ENCODE data around the gene OSTM1.
A peak's percentile ranks its signal among the peaks of the same experiment; 100 is the strongest.

Gene OSTM1

DNA sequence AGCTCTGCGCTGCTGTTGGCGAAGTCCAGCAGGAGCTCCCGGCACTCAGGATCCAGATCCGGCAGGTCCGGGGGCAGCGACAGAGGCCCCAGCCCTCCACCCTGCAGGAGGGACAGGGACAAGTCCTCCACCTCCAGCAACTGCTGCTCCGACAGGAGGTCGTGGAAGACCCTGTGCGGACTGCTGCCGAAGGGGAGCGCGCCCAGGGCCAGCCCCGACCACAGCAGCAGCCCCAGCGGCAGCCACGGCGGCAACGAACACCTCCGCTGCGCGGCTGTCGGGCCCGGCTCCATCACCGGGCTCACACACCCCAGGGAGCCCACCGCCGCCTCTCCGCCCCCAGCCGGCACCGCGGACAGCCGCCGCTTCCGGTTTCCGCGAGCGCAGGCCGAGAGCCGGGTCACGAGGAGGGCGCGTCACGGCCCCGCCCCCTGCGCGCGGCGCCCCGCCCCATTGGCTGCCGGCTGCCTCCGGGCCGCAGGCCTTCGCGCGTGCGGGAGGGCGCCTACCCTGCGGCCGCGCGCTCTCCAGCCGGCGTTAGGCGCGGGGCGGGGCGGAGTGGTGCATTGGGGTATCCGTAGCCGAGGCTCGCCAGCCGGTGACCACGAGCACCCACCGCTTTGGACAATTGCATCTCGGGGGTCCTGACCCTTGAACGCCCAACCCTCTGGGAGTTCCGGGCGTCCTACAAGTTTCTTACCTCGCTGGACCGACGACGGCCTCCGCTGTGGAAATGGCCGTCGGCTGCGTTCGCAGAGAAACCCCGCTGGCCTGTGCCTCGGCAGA lies at the start of gene OSTM1:
TSS of gene OSTM1 (minus strand) at position 383 of the 786 bp plus-strand sequence. CDS start at position 293, 90 bp downstream.
- peak; percentile 95 for DNase-seq

GRCh38 chr6:108123946-108124345 lies 49.4 kb upstream of the OSTM1 start:
- DNase-seq: no peak

- no peak for DNase-seq
Observed at GRCh38 chr6:108123481-108123929, 49.0 kb upstream of the OSTM1 start.

- no peak for DNase-seq
Observed at GRCh38 chr6:108121612-108122011, 47.1 kb upstream of the OSTM1 start.

- DNase-seq: no peak
Observed at GRCh38 chr6:108120311-108120710, 45.8 kb upstream of the OSTM1 start.

GRCh38 chr6:108119769-108120141 lies 45.2 kb upstream of the OSTM1 start:
- DNase-seq: no peak

DNA sequence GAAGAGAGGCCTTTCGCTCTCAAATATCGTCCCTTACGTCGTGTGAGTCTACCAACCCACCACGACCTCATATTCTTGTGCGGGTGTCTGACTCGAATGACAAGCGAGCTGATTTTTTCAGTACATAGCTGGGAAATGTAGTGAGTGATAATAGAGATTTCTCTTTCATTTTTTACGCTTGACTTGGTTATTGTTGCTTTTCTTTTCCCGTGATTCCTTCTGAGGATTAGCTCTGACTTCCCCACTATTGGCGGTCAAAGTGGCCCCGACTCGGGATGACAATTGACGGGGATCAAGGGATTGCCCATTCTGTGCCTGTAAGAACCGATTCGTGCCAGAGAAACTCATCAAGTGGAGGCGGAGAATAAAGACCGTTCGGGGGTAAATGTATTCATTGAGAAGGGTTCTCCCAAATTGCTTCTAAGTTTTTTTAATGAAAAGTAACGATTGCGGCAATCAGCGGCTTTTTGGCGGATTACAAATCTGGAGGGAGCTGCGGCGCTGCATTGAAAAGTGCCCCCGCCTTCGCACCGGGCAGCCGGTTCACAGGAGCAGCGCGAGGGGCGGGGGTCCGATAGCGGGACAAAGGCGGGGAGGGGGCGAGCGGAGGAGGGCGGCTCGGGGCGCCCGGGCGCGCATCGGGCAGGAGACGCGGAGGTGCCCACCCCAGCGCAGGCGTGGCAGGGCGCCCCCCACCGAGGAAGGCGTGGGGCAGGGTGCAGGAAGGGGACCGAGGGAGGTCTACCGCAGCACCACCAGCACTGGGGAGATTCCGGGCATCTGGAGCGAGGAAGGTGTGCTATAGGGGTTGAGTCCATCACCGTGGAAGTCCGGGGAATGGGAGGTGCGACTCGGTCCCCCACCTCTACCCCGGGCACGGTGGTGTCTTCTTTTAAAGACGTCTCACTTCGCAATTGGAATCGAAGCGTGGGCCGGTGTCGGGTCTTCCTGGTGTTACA lies 44.5 kb upstream of the OSTM1 start:
- no peak for DNase-seq

DNA sequence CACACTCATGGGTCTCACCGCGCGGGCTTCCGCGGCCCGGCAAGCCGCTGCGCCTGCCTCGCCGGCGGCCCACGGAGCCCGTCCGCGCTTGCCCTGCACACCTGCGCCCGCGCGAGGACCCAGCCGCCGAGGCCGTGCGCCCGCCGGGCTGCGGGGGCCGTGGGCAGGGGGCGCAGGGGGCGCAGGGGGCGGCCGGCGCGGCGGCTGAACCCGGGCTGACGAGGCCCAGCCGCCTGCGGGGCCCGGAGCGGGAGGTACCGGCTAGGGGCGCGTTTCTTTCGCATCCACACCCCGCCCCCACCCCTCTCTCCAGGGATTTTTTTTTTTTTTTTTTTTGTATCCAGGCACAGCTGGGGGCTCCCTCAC lies 43.8 kb upstream of the OSTM1 start:
- no peak for DNase-seq

GRCh38 chr6:108117427-108118358 lies 43.2 kb upstream of the OSTM1 start:
- DNase-seq: peak; percentile 19

DNA sequence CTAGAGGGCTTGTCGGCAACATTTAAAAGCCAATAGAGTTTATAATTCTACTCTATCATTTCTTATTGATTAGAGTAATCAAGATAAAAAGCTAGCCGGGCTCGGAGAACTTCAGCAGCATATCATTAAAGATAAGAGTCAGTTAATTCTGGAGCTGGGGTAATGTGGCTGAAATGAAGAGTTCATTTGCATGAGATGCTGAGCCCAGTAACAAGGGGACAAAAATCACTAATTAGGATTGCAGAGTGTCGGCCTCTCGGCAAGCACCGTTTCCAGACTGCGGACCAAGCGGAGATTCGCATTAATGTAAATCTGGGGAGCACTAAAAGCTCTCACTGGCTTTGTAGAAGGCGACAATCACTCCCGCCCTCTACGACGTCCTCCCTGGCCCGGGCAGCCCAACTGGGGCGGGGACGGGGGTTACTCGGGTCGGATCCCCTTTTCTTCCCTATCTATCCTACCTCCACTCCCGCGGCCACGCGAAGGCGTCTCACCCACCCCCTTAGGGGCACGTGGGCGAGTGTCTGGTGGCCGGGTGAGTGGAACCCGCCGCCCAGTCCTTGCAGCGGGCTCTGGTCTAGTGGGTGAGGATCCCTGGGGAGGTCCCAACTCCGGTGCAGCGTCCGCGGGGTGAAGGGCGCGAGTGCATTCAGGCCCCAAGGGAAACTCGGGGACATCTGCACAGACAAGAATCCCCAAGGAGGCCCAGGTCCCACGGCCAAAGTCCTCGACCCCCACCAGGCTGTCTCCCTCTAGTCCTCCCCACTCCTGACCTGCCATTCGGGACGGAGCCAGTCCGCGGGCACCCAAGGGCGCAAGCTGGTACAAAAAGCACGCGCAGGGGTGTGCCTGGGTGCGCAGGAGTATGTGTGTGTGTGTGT lies 42.2 kb upstream of the OSTM1 start:
- DNase-seq: no peak

GRCh38 chr6:108115598-108116058 lies 41.1 kb upstream of the OSTM1 start:
- DNase-seq: no peak

GRCh38 chr6:108114841-108115597 lies 40.5 kb upstream of the OSTM1 start:
- DNase-seq: peak; percentile 33

- no peak for DNase-seq
Observed at GRCh38 chr6:108113557-108114519, 39.3 kb upstream of the OSTM1 start.

DNA sequence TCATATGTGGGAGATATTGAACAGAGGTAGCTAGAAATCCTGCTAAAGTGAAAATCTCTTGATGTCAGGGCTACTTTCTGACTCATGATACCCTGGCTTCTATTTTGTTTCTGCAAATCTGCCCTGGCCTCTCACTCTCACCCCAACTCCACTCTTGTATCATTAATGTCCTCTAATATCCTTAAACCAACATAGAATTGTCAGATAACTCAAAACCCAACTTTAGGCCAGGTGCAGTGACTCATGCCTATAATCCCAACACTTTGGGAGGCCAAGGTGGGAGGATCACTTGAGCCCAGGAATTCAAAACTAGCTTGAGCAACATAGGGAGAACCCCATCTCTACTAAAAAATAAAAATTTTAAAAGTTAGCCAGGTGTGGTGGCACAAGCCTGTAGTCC lies 33.8 kb upstream of the OSTM1 start:
- no peak for DNase-seq

GRCh38 chr6:108107102-108107501 lies 32.6 kb upstream of the OSTM1 start:
- no peak for DNase-seq

DNA sequence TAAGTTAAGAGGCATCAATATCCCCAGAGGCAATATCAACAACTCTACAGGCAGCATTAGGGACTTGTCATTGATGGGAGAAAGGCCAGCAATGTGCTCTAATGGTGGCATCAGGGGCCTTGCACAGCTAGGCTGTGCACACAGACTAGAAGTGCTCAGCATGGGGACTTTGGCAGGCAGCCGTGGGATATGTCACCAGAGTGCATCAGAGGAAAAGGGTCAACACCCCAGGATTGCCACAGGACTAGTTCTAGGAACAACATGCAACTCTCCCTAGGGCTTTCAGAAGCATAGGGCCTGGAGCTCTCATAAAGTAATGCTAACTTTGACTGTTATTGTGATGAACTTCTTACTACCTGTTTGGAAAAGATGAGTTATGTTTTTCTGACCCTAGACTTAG lies 32.2 kb upstream of the OSTM1 start:
- no peak for DNase-seq

DNA sequence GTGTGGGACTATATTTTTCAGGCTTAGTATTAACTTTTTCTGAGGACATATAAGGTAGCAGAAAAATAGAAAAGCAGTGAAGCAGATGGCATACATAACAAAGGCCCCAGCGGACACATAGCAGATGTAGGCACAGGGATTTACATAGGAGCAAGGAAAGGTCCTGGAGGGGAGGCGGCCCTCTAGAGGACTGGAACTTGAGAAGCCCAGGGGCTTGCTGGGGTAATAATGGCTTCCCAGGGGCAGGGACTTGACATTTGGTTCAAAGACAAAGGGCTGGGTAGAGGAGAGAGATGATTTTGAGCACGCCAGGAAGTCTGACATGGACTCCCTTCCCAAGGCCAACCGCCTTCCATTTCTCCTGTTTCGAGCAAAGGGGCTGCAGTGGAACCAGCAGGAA lies 31.7 kb upstream of the OSTM1 start:
- no peak for DNase-seq

DNA sequence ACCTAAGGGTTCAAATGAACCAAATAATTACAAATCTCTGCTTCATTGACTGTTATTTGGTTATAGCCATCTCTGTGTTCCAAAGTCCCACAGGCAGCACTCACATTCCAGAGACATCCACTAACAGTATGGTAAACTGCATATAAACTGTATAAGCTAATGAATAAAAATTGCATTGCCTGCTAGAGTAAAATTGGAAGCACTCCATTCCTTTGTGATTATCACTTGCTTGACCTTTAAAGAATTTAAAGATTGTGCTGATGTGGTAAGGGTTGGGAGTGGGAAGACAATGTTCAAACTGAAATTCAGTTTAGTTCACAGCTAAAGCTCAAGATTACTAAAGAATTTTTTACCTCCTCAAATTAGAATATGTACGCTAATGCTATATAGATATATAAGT lies 31.0 kb upstream of the OSTM1 start:
- DNase-seq: no peak

GRCh38 chr6:108102965-108103364 lies 28.4 kb upstream of the OSTM1 start:
- no peak for DNase-seq

- DNase-seq: no peak
Observed at GRCh38 chr6:108100003-108100402, 25.5 kb upstream of the OSTM1 start.
